IMR-90 (cell line): ENCODE data around the gene ASB1. TPM values are rescaled to one million over a fixed set of nuclear protein-coding genes. Genes with fewer than 3 reads are reported as not detected.

Source experiments
- ATAC-seq: fragments of 200-7000 bp; cut with Tn5 transposase; 2 replicates; pipeline ENCODE4 v1.9.1; 2020; ENCODE audit warnings: low read depth, mild to moderate bottlenecking, moderate library complexity
- BruUV-seq: library from RNA; stranded (reverse); fragments of 400-500 nt; replicated peaks from 2 replicates; lab custom pipeline; 2021; lab: Mats Ljungman, UMichigan
- CTCF ChIA-PET: fragments of 300-600 bp; formaldehyde crosslinking; extraction: SDS; loops from one replicate; lab custom pipeline; 2021; ENCODE audit warnings: antibody characterized with exemption; lab: Yijun Ruan, JAX
- POLR2A ChIA-PET: fragments of 300-600 bp; sonication (Branson Sonifier 250); formaldehyde crosslinking; loops from one replicate; lab custom pipeline; 2022; ENCODE audit warnings: antibody characterized with exemption; ENCODE audit not compliant: unreplicated experiment; lab: Charles Lee
- DNase-seq: peaks from one replicate; pipeline ENCODE4 v3.0.0; 2013
- H2AFZ ChIP-seq: replicated peaks from 2 replicates; pipeline ENCODE3; 2013; ENCODE audit warnings: low read length, mild to moderate bottlenecking; ENCODE audit not compliant: poor library complexity
- H2AK5ac ChIP-seq: 2 replicates; pipeline ENCODE4 v1.6.1; 2013; ENCODE audit warnings: low read depth, low read length, inconsistent platforms
- H2AK9ac ChIP-seq: replicated peaks from 2 replicates; pipeline ENCODE3; 2013; ENCODE audit warnings: mild to moderate bottlenecking, low read depth, low read length, moderate library complexity; ENCODE audit not compliant: poor library complexity
- H2BK120ac ChIP-seq: 2 replicates; pipeline ENCODE4 v1.6.1; 2013; ENCODE audit warnings: low read depth, low read length, inconsistent platforms
- H2BK15ac ChIP-seq: 3 replicates; pipeline ENCODE4 v1.6.1; 2013; ENCODE audit warnings: low read depth, low read length, inconsistent platforms
- H2BK20ac ChIP-seq: 2 replicates; pipeline ENCODE4 v1.6.1; 2013; ENCODE audit warnings: low read depth, mild to moderate bottlenecking, inconsistent platforms, low read length, moderate library complexity
- H2BK5ac ChIP-seq: 2 replicates; pipeline ENCODE4 v1.6.1; 2013; ENCODE audit warnings: mild to moderate bottlenecking, low read depth, low read length, inconsistent platforms; ENCODE audit not compliant: poor library complexity, severe bottlenecking
- H3K14ac ChIP-seq: replicated peaks from 2 replicates; pipeline ENCODE4 v1.6.1; 2013; ENCODE audit warnings: low read depth, low read length, inconsistent platforms
- H3K18ac ChIP-seq: 2 replicates; pipeline ENCODE4 v1.6.1; 2013; ENCODE audit warnings: low read depth, low read length, control low read depth
- H3K23ac ChIP-seq: 2 replicates; pipeline ENCODE4 v1.6.1; 2013; ENCODE audit warnings: low read depth, low read length, inconsistent platforms
- H3K27ac ChIP-seq: 2 replicates; pipeline ENCODE4 v1.5.1; 2013; ENCODE audit warnings: mild to moderate bottlenecking, control low read depth, low read length; ENCODE audit not compliant: insufficient read depth
- H3K27me3 ChIP-seq: 2 replicates; pipeline ENCODE4 v1.6.1; 2013; ENCODE audit warnings: low read length; ENCODE audit not compliant: control insufficient read depth, insufficient read depth
- H3K36me3 ChIP-seq: 2 replicates; pipeline ENCODE4 v1.6.1; 2013; ENCODE audit warnings: low read length, mixed read lengths; ENCODE audit not compliant: control insufficient read depth, insufficient read depth
- H3K4ac ChIP-seq: 2 replicates; pipeline ENCODE4 v1.6.1; 2013; ENCODE audit warnings: low read depth, low read length, inconsistent platforms
- H3K4me1 ChIP-seq: 2 replicates; pipeline ENCODE4 v1.6.1; 2013; ENCODE audit warnings: low read length, mixed read lengths; ENCODE audit not compliant: control insufficient read depth, insufficient read depth
- H3K4me2 ChIP-seq: 2 replicates; pipeline ENCODE4 v1.6.1; 2013; ENCODE audit warnings: low read depth, mild to moderate bottlenecking, control low read depth, low read length, moderate library complexity
- H3K4me3 ChIP-seq: 2 replicates; pipeline ENCODE4 v1.5.1; 2013; ENCODE audit warnings: low read depth, mild to moderate bottlenecking, control low read depth, low read length, moderate library complexity; ENCODE audit not compliant: insufficient read depth
- H3K56ac ChIP-seq: 2 replicates; pipeline ENCODE4 v1.6.1; 2013; ENCODE audit warnings: low read length, inconsistent platforms; ENCODE audit not compliant: insufficient read depth; ENCODE audit errors: extremely low read depth
- H3K79me1 ChIP-seq, 2 experiments: 2 replicates each; pipeline ENCODE4 v1.6.1; 2013; ENCODE audit warnings: low read length in 2 of 2, inconsistent platforms in 1 of 2, low read depth in 1 of 2
- H3K9ac ChIP-seq: 2 replicates; pipeline ENCODE4 v1.6.1; 2013; ENCODE audit warnings: low read depth, low read length, control low read depth
- H3K9me1 ChIP-seq: 2 replicates; pipeline ENCODE4 v1.6.1; 2013; ENCODE audit warnings: low read length, inconsistent platforms; ENCODE audit not compliant: insufficient read depth
- H3K9me3 ChIP-seq: 2 replicates; pipeline ENCODE4 v1.6.1; 2013; ENCODE audit warnings: low read length; ENCODE audit not compliant: control insufficient read depth, insufficient read depth
- H4K20me1 ChIP-seq: 2 replicates; pipeline ENCODE4 v1.6.1; 2013; ENCODE audit warnings: low read length, inconsistent platforms; ENCODE audit not compliant: insufficient read depth
- H4K5ac ChIP-seq: 2 replicates; pipeline ENCODE4 v1.6.1; 2013; ENCODE audit warnings: mild to moderate bottlenecking, low read depth, low read length, control low read depth
- H4K8ac ChIP-seq, 2 experiments: 2 replicates each; pipeline ENCODE4 v1.6.1; 2013; ENCODE audit warnings: low read depth in 2 of 2, low read length in 2 of 2, control low read depth in 1 of 2, inconsistent platforms in 1 of 2
- H4K91ac ChIP-seq: 2 replicates; pipeline ENCODE4 v1.6.1; 2013; ENCODE audit warnings: low read depth, low read length, inconsistent platforms; ENCODE audit not compliant: insufficient read depth
- CHD1 ChIP-seq: IDR thresholded peaks from 2 replicates; pipeline ENCODE4 v1.6.1; 2012; ENCODE audit warnings: low read depth, low read length, improper control_type of control experiment
- MAFK ChIP-seq: IDR thresholded peaks from 2 replicates; pipeline ENCODE4 v1.6.1; 2012; ENCODE audit warnings: low read depth, low read length, improper control_type of control experiment
- RFX5 ChIP-seq: IDR thresholded peaks from 2 replicates; pipeline ENCODE4 v1.8.0; 2012; ENCODE audit warnings: low read depth, mild to moderate bottlenecking, low read length, moderate library complexity
- SMC3 ChIP-seq: fragments of 150-350 bp; IDR thresholded peaks from 2 replicates; pipeline ENCODE4 v1.6.1; 2016; ENCODE audit warnings: low read depth, mild to moderate bottlenecking, antibody characterized with exemption, low read length, moderate library complexity
- WGBS, 2 experiments: methylation state at CpG; one replicate each; pipeline versions ENCODE4 v1.1.5 to v1.1.7; 2013; ENCODE audit warnings: missing lambda C conversion rate in 2 of 2; ENCODE audit not compliant: insufficient read length in 1 of 2; ENCODE audit errors: extremely low coverage in 2 of 2; 5-methylcytosine and 5-hydroxymethylcytosine counted together
- dilution Hi-C: fragments of 300-500 bp; cut with HindIII; formaldehyde crosslinking; loops from one replicate; pipeline ENCODE4 v1.14.3; 2018; ENCODE audit warnings: low sequenced_read_pairs; ENCODE audit not compliant: unreplicated experiment
- in situ Hi-C: fragments of 300-500 bp; cut with MboI; formaldehyde crosslinking; loops from 3 replicates; pipeline ENCODE4 v1.14.3; 2019; ENCODE audit warnings: low sequenced_read_pairs, inconsistent platforms, mixed read lengths
- intact Hi-C: fragments of 100-400 bp; cut with micrococcal nuclease; formaldehyde crosslinking; loops from 2 replicates; pipeline ENCODE4 v1.10.0; 2022
- microRNA-seq, 2 experiments: library from miRNA; stranded (forward) in 1 of 2; unstranded in 1 of 2; fragments of 10-50 nt in 1 of 2; fragments of <30 nt in 1 of 2; gene quantifications in 1 of 2; microRNA quantifications in 1 of 2; one replicate each; pipeline versions ENCODE3 to v1.1.0; 2013 to 2020; ENCODE audit not compliant: insufficient read depth in 1 of 2, insufficient read length in 1 of 2, unreplicated experiment in 1 of 2
- polyA plus RNA-seq, 3 experiments: library from polyadenylated mRNA; depleted of rRNA; stranded (reverse); fragments of >200 nt; gene quantifications; 2 replicates each; pipeline ENCODE4 v1.2.3, GENCODE V29; 2012; ENCODE audit warnings: low replicate concordance in 1 of 3
- small RNA-seq, 5 experiments: library from RNA; depleted of rRNA; stranded (forward); fragments of <200 nt; gene quantifications; one replicate each; pipeline ENCODE3, GENCODE V24; 2012
- total RNA-seq: library from RNA; depleted of rRNA; stranded (reverse); fragments of >200 nt; gene quantifications from 2 replicates; pipeline ENCODE4 v1.2.3, GENCODE V29; 2012; rRNA removed
- TF ChIP-seq, protein P1 (sequence below): fragments of 150-350 bp; IDR thresholded peaks from 2 replicates; pipeline ENCODE4 v1.6.1; 2017; ENCODE audit warnings: mild to moderate bottlenecking, antibody characterized with exemption, low read length, low read depth
- TF ChIP-seq, protein P2 (sequence below): conservative IDR thresholded peaks from 2 replicates; pipeline ENCODE4 v1.5.1; 2012; ENCODE audit warnings: mild to moderate bottlenecking, low read depth, low read length, improper control_type of control experiment

The ASB1 gene
- total and polyA plus RNA-seq, 2 of the 4 experiments (the other 2 are of a cell fraction), result 23.5 to 37.3 TPM

DNA sequence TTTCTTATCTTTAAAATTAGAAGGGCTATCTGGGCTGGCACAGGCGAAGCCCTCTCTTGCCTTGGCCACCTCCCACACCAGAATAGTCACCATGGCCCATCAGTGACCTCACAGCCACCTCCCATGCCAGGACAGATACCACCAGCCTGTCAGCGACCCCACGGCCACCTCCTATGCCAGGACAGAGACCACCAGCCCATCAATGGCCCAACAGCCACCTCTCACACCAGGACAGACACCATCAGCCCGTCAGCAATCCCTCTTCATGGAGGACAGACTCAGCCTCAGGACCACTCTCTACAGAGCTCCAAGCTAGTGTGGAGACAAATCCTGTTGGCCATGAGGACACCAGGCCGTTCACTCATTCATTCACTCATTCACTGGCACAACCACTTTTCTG, 74.6 kb downstream of the ASB1 start:
- 80% methylated on average over 1 of the region's 5 CpGs; no CpG with 5 or more reads in 1 of the 2 experiments for WGBS, 2 experiments
- ATAC-seq, result no peak
- H3K14ac ChIP-seq, result no peak overlapping the region
- H2AFZ ChIP-seq, result no peak overlapping the region
- in situ Hi-C loops, result no loop called here
- intact Hi-C loops, result no loop called here
- H3K18ac ChIP-seq, result no peak overlapping the region
- H3K9me3 ChIP-seq, result no peaks in the 10 kb centered on the region
- H2AK5ac ChIP-seq, result no peak overlapping the region
- H3K4me1 ChIP-seq, result no peaks in the 10 kb centered on the region
- no peak overlapping the region for H3K4ac ChIP-seq
- H3K79me1 ChIP-seq, result 0 out of 4 replicates have a peak, but pooled peaks cover 0 to 3% of the 10 kb centered on the region in 2 experiments
- no peak overlapping the region for H4K5ac ChIP-seq
- H3K4me3 ChIP-seq, result no peak overlapping the region
- H2BK5ac ChIP-seq, result no peak overlapping the region
- no peak overlapping the region for H3K4me2 ChIP-seq
- H3K9ac ChIP-seq, result no peak overlapping the region
- H4K8ac ChIP-seq, result no peak overlapping the region
- H3K23ac ChIP-seq, result no peak overlapping the region
- dilution Hi-C loops, result no loop called here
- ChIA-PET CTCF (interaction anchor here (0.6 kb wide), 1 partner anchor 60 kb away, joined by 4 read pairs; no protein-coding TSS in a partner anchor), POLR2A (no interaction called here)
- no peak overlapping the region for H2BK120ac ChIP-seq
- no TSS peak for BruUV-seq
- H4K91ac ChIP-seq, result no peak overlapping the region
- DNase-seq, result no peak
- peaks cover 5% of the 10 kb centered on the region for H3K9me1 ChIP-seq
- H3K56ac ChIP-seq, result no peak overlapping the region
- no peaks in the 10 kb centered on the region for H3K36me3 ChIP-seq
- no peak overlapping the region for H2BK20ac ChIP-seq
- TF ChIP-seq SMC3 (no peak), CHD1 (no peak), MAFK (no peak), RFX5 (no peak)
- TF ChIP-seq, protein P1, sequence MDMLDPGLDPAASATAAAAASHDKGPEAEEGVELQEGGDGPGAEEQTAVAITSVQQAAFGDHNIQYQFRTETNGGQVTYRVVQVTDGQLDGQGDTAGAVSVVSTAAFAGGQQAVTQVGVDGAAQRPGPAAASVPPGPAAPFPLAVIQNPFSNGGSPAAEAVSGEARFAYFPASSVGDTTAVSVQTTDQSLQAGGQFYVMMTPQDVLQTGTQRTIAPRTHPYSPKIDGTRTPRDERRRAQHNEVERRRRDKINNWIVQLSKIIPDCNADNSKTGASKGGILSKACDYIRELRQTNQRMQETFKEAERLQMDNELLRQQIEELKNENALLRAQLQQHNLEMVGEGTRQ, result no peak
- TF ChIP-seq, protein P2, sequence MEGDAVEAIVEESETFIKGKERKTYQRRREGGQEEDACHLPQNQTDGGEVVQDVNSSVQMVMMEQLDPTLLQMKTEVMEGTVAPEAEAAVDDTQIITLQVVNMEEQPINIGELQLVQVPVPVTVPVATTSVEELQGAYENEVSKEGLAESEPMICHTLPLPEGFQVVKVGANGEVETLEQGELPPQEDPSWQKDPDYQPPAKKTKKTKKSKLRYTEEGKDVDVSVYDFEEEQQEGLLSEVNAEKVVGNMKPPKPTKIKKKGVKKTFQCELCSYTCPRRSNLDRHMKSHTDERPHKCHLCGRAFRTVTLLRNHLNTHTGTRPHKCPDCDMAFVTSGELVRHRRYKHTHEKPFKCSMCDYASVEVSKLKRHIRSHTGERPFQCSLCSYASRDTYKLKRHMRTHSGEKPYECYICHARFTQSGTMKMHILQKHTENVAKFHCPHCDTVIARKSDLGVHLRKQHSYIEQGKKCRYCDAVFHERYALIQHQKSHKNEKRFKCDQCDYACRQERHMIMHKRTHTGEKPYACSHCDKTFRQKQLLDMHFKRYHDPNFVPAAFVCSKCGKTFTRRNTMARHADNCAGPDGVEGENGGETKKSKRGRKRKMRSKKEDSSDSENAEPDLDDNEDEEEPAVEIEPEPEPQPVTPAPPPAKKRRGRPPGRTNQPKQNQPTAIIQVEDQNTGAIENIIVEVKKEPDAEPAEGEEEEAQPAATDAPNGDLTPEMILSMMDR, result no peak
- peaks cover 5% of the 10 kb centered on the region; the same call in 1 of the 2 replicates for H4K20me1 ChIP-seq
- no peak overlapping the region for H2AK9ac ChIP-seq
- no peaks in the 10 kb centered on the region; the same call in 1 of the 2 replicates for H3K27me3 ChIP-seq
- H2BK15ac ChIP-seq, result no peak overlapping the region
- no peak overlapping the region for H3K27ac ChIP-seq

Small RNAs within 50 kb of the gene (microRNA-seq; reads per million reads assigned to microRNA genes)
- gene RNU6-234P (ENCODE audit: insufficient read depth, insufficient read length), result not detected

Small RNAs within 50 kb of the gene (small RNA-seq; reads per million reads assigned to genes)
- gene RNU6-234P, result 0 reads per million in 5 experiments

Other genes with a start within 250 kb of the ASB1 start
- gene ILKAP, start 223.2 kb upstream of the ASB1 start, total RNA-seq, result 13.3 and 15.3 TPM in 2 replicates
- 44.2 and 44.4 TPM in 2 replicates for gene ILKAP, start 223.2 kb upstream of the ASB1 start, polyA plus RNA-seq (2012; rRNA removed)
- gene HES6, start 186.9 kb upstream of the ASB1 start, total RNA-seq, result 1.3 and 1.4 TPM in 2 replicates
- gene HES6, start 186.9 kb upstream of the ASB1 start, polyA plus RNA-seq (2012; rRNA removed), result 3.3 TPM in 2 replicates
- 2.8 and 3.2 TPM in 2 replicates for gene PER2, start 138.3 kb upstream of the ASB1 start, total RNA-seq
- 1.7 and 2.1 TPM in 2 replicates for gene PER2, start 138.3 kb upstream of the ASB1 start, polyA plus RNA-seq (2012; rRNA removed)
- gene TRAF3IP1, start 106.4 kb upstream of the ASB1 start, total RNA-seq, result 5.9 and 6.9 TPM in 2 replicates
- 6.0 and 8.3 TPM in 2 replicates for gene TRAF3IP1, start 106.4 kb upstream of the ASB1 start, polyA plus RNA-seq (2012; rRNA removed)